Hypothalamus (tissue), 51 donors: ENCODE data around the gene MPP3.
"Not testable (repeated sequence)": the region's sequence is repeated elsewhere in the genome, so short reads cannot be mapped to it uniquely, and the experiment has no call there.

Source experiments
- DNase-seq, 51 donors: peaks; one replicate each; lab custom pipeline; 2025; lab: John Stamatoyannopoulos, UW

MPP3 gene

GRCh38 chr17:43864161-43864984, 31.4 kb upstream of the MPP3 start:
- DNase-seq = no peak

GRCh38 chr17:43861960-43862359, 29.0 kb upstream of the MPP3 start:
- no peak for DNase-seq

- peak in 11 of 51 donors; percentile 7 to 45 (median 11) for DNase-seq
These were observed 28.1 kb upstream of the MPP3 start for GRCh38 chr17:43860927-43861622.

- DNase-seq = no peak
These were observed 27.3 kb upstream of the MPP3 start for GRCh38 chr17:43860077-43860725.

- no peak for DNase-seq
These were observed 25.1 kb upstream of the MPP3 start for GRCh38 chr17:43857957-43858600.

GRCh38 chr17:43857141-43857540, 24.2 kb upstream of the MPP3 start:
- no peak for DNase-seq

GRCh38 chr17:43856141-43856540, 23.2 kb upstream of the MPP3 start:
- no peak for DNase-seq

GRCh38 chr17:43855061-43855460, 22.1 kb upstream of the MPP3 start:
- no peak for DNase-seq

GRCh38 chr17:43854498-43854897, 21.6 kb upstream of the MPP3 start:
- DNase-seq = no peak

GRCh38 chr17:43853546-43853945, 20.6 kb upstream of the MPP3 start:
- no peak for DNase-seq

- DNase-seq = no peak
These were observed 19.6 kb upstream of the MPP3 start for GRCh38 chr17:43852571-43852970.

- DNase-seq = no peak
These were observed 16.2 kb upstream of the MPP3 start for GRCh38 chr17:43849116-43849515.

GRCh38 chr17:43848601-43849000, 15.7 kb upstream of the MPP3 start:
- DNase-seq = no peak

GRCh38 chr17:43846963-43847371, 14.0 kb upstream of the MPP3 start, which contains the start of gene CD300LG:
Gene CD300LG (plus strand): TSS chr17:43847176. CDS start chr17:43847217, 41 bp downstream.
- no peak for DNase-seq

GRCh38 chr17:43846221-43846712, 13.3 kb upstream of the MPP3 start:
- DNase-seq = peak; percentile 6 to 87 (median 58)

GRCh38 chr17:43845766-43846165, 12.8 kb upstream of the MPP3 start:
- DNase-seq = no peak

- DNase-seq = no peak
These were observed 11.3 kb upstream of the MPP3 start for GRCh38 chr17:43844241-43844640.

- DNase-seq = no peak
These were observed 10.0 kb upstream of the MPP3 start for GRCh38 chr17:43842975-43843325.

- not testable (repeated sequence) for DNase-seq
These were observed 9.4 kb upstream of the MPP3 start for GRCh38 chr17:43842091-43842974.

GRCh38 chr17:43841282-43841681, 8.3 kb upstream of the MPP3 start:
- DNase-seq = no peak
